GM21526 (cell line): ENCODE data around the gene OR14I1.

Experiments
- ATAC-seq: cut with Tn5 transposase; IDR thresholded peaks from one replicate; pipeline ENCODE4 v1.9.1; 2021; ENCODE audit warnings: moderate library complexity; ENCODE audit not compliant: unreplicated experiment, low FRiP score

The OR14I1 gene

DNA sequence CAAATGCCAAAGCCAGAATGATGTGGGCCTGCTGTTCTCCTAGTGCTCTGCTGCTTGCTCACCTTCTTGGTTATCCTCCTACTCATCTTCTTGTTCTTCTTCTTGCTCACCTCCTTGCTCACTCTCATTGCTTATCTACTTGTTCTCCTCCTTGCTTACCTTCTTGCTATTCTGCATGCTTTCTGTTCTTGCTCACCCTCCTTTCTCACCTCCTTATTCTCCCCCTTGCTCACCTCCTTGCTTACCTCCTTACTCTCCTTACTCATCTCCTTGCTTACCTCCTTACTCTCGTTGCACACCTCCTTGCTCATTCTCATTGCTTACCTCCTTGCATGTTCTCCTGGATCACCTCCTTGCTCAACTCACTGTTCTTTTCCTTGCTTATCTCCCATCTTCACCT, at the start of gene OR14I1:
Gene OR14I1 (minus strand): TSS at position 53 of the 400 bp plus-strand sequence.
- ATAC-seq, result no peak

DNA sequence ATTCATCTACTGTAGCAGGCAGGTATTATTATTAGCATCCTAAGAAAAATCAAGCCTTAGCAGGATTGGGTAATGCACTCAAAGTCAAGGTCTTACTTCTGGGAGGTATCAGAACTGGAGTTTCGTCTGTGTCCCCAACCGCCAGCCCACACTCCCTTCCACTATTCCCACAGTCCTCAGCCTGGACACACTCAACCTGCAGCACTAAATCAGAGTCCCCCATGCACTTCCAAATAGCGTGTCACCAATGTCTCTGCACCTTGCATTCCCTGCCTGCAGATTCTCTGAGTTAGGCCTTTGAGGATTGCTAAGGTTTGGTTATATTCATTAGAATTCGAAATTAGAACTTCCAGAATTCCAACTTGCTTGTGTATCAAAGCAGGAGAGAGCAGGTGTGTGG, 49.1 kb upstream of the OR14I1 start:
- no peak for ATAC-seq

DNA sequence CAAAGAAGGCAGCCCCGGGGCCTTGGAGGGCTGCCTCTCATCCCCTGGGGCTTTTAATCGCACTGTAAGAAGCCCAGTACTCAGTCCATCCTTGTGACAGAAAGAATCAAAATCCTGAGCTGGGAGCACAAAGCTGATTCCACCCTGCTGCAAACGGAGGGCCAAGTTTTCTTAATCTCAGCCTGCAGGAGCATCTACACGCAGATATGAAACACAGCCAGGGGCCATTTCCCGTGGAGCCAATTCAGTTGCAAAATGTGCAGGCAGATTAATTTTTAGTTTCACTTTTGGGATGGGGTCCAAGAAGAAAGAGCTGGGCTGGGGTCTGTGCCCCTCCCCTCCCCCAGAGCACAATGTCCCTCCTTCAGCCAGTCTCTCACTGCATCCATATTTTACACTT, 48.6 kb upstream of the OR14I1 start:
- ATAC-seq, result no peak

DNA sequence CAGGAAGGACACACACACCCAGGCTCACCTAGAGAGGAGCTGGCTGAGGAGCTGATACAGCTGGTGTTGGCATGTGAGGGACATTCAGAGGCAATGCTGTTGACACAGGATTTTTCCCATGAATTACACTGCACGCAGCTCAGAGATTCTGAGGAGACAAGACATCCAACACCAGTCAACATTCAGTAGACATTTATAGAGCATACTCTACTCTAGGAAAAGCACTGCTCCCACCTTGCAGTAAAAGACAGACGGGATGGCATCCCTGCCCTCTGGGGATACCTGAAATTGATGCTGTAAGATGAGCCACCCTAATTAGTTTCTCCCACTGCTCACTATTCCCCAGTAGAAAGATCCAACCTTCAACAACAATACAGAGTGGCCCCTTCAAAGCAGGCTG, 47.9 kb upstream of the OR14I1 start:
- no peak for ATAC-seq

DNA sequence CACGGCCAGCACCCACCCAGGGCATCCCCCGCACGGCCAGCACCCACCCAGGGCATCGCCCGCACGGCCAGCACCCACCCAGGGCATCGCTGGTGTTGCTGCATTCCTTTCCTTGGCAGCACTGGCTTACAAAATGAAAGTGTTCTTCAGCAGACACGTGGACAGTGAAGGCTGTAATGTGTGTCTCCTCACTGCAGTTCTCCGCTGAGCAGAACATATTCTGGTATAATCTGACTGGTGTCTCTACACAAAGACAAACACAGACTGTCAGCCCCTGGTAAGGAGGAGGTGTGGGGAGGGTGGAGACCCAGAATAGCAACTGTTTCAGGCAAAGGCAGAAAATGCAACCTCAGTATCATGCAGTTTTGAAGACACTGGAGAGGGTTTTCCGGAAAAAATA, 45.6 kb upstream of the OR14I1 start:
- ATAC-seq, result no peak

DNA sequence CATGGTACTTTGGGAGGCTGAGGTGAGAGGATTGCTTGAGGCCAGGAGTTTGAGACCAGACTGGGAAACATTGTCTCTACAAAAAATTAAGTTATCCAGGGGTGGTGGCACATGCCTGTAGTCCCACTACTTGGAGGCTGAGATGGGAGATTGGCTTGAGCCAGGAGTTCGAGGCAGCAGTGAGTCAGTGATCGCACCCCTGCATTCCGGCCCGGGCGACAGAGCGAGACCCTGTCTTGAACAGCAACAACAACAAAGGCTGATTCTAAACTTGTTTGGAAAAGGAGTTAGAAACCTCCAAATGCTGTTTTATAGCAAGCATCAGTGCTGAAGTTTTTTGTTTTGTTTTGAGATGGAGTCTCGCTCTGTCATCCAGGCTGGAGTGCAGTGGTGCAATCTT, 38.3 kb upstream of the OR14I1 start:
- no peak for ATAC-seq

DNA sequence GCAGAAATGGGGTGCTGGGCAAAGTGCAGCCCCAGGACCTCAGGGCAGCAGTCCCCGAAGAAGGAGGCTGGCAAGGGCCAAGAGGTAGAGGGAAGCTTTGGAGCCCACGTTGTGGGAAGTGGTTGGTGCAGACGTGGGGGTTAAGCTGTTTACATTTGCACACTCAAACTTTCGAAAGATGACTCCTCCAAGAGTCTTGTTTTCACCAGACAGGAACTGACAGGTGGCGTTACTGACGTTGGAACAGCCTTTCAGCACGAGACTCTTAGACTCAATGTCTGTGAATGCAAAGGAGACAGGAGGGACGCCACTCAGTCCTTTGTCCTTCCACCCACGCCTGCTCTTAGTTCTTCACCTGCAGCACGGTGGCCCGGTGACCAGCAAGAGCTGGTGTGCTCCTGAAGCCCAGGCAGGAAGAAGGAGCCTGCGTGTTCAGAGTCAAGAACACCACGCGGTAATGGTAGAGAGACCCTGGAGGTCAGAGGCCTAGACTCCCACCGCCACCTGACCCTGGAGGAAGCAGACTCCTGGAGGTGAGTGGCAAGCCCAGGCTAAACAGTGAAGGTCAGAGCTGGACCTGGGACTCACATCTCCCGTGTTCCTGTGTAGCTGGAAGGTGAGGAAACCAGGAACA, 37.1 kb upstream of the OR14I1 start:
- ATAC-seq, result no peak

DNA sequence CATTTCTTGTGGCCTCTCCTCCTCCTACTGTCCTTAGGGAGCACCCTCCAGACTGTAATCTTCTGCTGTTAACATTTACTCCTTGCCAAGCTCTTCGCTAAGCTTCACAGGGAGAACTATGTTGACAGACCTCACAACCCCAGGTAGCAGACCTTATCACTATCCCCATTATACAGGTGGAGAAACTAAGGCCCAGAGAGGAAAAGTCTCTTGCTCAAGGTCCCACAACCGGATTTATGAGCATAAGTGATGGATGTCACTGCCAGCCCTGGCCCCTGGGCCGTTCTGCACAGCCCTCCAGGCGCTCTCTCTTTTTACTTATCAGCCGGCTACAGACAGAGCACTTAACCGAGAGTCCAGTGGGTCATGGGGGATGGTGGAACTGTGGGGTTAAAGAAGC, 34.9 kb upstream of the OR14I1 start:
- no peak for ATAC-seq

DNA sequence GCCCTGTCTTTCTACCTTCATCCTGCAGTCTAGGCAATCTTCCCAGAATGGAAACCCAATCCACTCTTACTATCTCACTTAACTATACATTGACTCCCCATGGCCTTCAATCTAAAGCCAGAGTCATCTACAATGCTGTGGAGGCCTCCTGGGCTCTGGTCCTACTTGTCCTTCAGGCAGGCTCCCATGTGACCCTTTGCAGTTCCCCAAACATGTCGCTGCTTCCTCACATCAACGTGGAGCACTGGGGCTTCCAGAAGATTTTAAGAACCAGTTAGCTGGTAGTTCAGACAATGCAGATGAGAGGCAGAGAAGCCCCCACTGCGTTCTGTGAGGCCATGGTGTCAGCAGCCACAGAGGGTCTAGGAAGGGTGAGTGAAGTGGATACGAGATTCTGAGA, 34.4 kb upstream of the OR14I1 start:
- no peak for ATAC-seq

DNA sequence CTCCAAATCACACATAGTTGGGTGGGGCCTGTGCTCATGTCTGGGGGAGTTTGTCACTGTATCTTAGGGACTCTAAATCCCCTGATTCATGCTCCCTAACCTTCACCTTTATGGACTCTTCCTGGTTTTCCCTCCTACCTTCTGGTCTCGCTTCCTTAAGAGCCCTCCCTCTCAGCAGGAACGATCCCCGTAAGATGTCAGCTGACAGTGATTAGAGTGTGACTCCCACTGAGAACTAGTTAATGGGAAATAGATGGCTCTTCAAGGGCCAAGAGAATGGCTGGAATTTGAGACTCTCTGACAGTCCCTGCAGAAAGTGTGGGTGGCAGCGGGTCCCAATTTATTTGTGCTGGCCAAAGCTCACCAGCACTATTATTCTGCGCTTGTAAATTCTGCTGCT, 31.0 kb upstream of the OR14I1 start:
- ATAC-seq, result no peak

DNA sequence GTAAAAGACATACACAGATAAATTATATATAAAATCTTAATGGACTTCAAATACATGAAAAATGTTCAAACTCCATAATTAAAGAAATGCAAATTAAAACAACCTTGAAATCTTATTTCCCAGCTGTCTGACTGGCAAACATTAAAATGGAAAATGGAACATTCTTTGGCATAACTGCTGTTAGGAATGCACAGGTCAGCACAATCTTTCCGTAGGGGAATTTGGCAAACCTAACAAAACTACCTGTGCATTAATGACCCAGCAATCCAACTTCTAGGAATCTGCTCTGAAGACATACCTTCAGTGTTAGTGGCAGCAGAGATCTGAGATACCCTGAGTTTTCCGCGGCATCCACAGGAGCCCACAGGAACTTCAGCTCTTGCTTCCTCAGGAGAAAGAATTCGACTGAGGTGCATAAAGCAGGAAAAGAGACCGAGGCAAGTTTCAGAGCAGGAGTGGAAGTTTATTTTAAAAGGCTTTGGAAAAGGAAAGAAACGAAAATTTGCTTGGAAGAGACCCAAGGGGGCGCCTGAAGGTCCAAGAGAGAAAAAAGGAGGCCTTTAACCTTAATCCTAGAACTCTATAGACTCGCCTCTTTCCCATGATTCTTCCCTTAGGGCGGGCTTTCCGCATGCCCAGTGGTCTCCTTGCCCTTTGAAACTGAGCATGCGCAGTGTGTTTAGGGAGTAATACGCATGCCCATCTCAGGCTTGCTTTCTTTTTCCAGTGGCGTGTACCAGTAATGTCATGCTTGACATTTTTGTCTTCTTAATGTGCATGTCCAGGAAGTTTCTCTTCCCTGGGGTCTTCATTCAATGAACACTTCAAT, 28.2 kb upstream of the OR14I1 start:
- ATAC-seq, result no peak

DNA sequence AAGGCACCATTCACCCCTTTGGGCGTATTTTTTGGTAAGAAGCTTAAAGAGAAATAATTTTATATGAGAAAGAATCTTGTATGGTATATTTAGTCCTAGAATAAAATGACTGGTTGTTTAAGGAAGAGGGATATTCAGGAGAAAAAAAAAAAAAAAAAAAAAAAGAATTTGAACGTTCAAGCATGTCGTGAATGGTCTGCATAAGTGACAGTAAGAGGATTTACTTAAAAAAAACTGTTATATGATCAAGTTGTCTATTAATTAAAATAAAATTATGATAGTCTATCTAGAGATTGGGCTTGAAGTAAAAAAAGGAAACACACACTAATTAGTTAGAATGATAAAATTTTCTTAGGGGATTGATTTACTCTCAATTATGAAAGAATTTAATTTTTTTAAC, 11.7 kb upstream of the OR14I1 start:
- no peak for ATAC-seq

DNA sequence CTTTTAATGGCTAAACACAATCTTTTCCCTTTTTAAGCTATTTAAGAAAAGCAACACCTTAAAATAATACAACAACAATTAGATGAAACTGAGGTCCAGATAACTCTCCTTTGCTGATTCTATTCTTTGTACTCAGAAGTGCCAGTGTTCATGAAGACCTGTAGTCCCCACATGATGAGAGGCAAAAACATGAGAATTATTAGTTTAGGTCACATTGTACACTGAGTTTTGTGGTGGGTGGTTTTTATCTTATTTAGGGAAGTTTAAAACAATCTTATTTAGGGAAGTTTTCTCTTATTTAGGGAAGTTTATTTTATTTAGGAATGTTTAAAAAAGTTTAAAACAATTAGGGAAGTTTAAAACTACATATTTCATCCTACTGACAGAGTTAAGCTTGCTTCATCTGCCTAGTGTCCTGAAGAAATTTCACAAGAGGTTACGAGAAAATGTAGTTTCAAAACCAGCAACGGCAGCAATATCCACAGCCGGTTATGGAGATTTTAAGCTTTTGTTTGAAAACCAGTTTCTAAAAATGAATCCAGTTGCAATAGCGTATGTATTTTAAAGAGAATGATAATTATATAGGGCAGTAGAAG, 7.8 kb upstream of the OR14I1 start:
- no peak for ATAC-seq

DNA sequence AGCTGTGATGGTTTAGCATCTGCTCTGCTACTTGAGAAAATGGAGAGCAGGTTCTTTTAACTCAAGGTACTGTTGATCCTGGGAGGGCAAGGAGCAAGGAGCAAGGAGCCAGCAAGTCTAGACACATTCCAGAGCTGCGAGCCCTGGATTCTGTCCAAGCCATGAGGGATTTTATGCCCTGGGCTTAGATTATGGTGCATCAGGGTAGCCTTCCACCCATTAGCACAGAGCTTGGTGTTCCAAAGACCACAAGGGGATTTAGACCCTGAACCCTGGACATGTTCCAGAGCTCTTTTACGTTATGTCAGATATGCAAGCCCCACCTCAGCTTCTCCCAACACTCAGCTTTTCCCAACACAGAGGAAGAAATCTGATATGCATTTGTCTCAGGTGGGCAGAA, 2.0 kb upstream of the OR14I1 start:
- ATAC-seq, result no peak

DNA sequence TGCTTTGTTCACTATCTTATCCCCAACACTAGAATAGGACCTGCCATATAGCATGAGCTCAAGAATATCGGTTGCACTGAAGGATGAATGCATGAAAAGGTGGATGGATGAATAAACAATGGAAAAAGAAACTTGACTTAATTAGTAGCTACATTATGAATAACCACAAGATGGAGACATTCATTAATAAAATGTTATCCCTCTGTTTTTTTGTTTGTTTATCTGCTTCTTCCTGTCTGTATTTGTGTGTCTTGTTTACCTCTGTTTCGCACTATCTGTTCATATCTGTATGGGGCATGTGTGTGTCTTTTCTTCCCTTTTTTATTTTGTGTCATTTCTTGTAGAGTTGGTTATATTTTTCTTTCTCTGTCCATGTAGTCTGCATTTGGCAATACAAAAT, 1.1 kb upstream of the OR14I1 start:
- ATAC-seq, result no peak

DNA sequence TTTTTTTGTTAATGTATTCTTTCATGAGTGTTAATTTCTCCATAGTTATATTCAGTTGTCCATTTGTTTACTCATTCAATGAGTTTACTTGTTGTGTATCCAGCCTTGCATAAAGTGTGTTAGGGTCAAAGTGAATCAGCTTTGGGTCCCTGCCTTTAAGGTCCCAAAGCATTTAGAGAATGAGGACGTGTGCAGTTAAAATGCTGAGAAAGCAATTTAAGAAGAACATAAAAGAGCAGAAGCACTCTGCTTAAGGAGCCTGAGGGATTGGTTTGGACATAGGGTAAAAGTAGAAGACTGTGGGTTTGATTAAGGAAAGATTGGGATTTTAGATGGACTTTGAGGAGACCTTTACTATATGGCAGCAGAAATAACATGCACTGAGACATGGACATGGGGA, 3.5 kb downstream of the OR14I1 start:
- ATAC-seq, result no peak

DNA sequence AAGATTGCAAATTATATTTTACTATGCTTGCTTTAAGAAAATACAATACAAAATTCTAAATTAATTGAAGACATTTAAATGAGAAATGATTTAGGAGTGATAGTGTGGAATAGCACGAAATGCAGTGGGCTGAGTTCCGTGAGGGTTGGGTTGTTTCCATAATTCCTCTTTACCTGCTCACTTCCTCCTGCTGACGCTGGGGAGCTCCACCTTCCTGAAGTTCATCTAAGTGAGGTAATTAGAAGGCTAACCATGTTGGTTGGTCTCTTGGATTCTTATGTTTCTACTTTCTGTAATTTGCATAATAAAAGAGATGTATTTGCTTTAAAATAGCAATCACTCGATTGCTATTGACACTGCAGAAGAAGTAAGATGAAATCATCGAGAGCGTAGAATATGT, 4.7 kb downstream of the OR14I1 start:
- ATAC-seq, result no peak

DNA sequence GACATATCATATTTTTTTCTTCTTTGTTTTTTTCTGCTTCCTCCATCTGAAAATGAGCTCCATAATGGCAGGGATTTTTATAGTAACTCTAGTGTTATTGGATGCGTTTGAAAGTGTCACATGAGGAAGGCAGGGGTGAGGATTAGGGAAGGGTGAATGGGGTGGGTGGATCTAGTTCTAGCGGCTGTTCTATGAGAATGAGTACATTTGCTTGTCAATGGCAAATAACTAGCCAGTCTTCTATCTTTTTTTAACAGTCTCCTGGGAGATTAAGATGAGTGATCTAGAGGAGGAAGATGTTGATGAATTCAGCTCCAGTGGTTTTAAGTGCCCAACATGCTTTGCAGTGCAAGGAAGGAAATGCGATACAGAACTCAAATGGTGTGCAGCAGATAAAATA, 5.8 kb downstream of the OR14I1 start:
- no peak for ATAC-seq

DNA sequence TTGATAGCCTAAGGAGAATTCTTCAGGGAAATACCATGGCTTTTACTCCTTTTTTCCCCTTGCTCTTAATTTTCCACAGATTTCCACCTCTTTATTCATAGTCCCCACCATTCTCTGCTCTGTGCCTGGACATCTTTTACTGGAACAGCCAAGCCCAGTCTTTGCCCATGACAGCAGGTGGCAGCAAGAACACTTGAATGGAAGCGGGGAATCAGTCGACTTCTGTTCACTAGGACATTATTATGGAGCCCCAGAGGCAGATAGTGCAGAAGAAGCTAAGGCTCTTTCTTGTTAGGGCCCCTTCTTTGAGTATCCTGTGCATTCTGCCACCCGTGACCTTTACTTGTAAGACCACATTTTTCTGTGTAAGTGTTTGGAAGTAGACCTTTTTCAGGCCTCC, 6.3 kb downstream of the OR14I1 start:
- ATAC-seq, result no peak

DNA sequence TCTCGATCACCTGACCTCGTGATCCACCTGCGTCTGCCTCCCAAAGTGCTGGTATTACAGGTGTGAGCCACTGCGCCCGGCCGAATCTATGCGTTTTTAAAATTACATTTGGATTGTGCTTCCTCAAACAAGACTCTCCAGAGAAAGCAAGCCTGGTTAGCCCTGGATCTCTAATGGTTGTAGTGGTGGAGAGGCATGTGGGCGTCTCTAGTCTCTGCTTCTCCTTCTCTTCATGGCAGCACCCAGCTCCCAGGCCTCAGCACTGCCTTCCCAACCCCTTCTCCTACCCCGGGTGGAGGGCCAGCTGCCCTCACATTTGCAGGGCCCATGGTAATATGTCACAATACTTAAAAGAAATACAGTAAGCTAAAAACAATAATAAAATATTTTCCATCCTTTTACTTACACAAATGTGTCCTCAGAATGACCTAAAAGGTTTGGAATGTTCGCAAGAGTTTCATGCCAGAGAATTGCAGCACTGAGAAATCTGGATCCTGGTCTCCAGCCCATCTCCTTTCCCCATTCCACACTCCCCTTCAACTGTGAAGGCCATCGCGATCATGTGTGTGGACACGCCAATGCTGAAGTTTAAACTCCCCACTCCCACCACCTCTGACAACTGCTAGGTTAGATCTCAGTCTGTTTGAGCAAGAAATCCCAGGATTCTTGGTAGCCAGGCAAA, 7.0 kb downstream of the OR14I1 start:
- ATAC-seq, result no peak

DNA sequence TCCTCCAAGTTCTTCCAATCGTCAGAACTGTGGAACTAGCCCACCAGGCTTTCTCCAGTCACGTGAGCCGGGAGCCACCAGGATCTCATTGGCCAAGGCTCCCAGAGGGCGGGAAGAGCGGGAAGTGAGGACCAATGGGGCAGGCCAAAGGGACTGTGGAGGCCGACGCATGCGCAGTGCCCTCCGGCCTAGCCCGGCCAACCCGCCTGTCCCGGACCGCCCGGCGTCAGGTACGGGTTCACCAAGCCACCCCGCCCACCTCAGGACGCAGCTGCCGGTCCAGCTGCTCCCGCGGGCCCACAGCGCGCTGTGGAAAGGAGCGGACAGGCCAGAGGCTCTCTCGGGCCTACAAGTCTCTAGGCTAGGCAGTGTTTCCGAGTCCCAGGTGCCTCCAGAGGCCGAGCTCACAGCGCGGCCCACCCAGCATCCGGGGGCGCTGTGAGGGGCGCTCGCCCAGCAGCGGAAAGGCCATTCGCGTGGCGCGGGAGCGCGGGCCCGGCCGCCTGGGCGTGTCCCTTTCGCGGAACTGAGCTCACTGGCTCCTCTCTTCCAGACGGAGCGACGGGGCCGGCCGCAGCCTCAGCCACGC, 10.9 kb downstream of the OR14I1 start:
- no peak for ATAC-seq
